GM12801 (cell line): Measurements from ENCODE around the gene KCNQ1.

ENCODE experiments used
- CTCF ChIP-seq: IDR thresholded peaks from one replicate; pipeline ENCODE4 v1.5.1; 2011; ENCODE audit warnings: control low read depth; ENCODE audit not compliant: insufficient read length; ENCODE audit errors: extremely low read depth

Gene KCNQ1

GRCh38 chr11:2404735-2405196, 40.0 kb upstream of the KCNQ1 start:
- no peak for TF ChIP-seq CTCF

DNA sequence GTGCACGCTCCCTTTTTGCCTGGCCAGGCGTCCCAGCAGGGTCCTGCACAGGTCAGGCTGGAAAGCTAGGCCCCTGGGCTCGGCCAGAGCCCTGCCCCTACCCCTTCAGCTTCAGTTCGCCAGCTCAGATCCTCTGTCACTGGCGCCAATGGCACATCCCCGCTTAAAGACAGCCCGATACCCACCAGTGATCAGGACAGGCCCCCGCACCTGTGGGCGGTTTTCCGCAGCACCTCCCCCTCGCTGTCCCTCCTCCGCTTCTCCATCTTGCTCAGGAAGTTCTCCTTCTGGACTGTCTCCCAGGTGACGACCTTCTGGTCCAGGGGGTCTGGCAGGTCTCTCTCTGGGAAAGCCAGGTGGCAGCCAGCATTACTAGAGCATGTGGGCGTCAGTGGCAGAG, 38.4 kb upstream of the KCNQ1 start:
- no peak for TF ChIP-seq CTCF

- TF ChIP-seq CTCF: no peak
These were observed 37.9 kb upstream of the KCNQ1 start for GRCh38 chr11:2406878-2407410.

GRCh38 chr11:2408671-2409070, 36.1 kb upstream of the KCNQ1 start:
- TF ChIP-seq CTCF: no peak

DNA sequence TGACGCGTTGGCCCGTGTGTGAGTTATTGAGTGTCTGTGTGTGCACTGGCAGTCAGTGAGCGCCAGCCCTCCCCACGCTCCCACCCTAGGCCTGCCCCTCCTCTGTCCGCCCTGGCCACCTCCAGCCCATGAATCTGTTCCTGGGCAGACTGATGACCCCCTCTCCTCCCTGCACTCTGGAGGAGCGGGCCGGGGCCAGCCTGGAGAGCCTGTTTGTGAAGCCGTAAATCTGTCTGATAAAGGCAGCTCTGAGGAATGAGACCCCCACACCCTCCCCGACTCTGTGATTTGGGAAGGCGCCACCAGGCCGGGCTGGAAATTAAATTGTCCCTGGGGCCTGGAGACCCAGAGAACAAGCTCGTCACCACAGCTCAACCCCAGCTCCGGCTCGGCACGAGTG, 35.7 kb upstream of the KCNQ1 start:
- no peak for TF ChIP-seq CTCF

- TF ChIP-seq CTCF: no peak
These were observed 35.0 kb upstream of the KCNQ1 start for GRCh38 chr11:2409611-2410468.

- TF ChIP-seq CTCF: no peak
These were observed 34.2 kb upstream of the KCNQ1 start for GRCh38 chr11:2410616-2411015.
